Adrenal gland (tissue), 5 donors: Measurements from ENCODE around the gene GRIK1.

Experiments used
- CTCF ChIP-seq, 6 experiments: fragments of 450-650 bp in 4 of 6; fragments of 200-600 bp in 2 of 6; sonication (generic) in 1 of 6; IDR thresholded peaks; 1 replicate in 5 of 6; 2 replicates in 1 of 6; pipeline versions ENCODE4 v1.5.1 to v1.8.0; 2016 to 2021; ENCODE audit warnings: antibody characterized with exemption in 6 of 6, mild to moderate bottlenecking in 2 of 6, moderate library complexity in 1 of 6
- POLR2A ChIP-seq, 2 donors: fragments of 450-650 bp; IDR thresholded peaks; one replicate each; pipeline ENCODE4 v1.6.1; 2017; ENCODE audit warnings: antibody characterized with exemption in 2 of 2, mild to moderate bottlenecking in 2 of 2, moderate library complexity in 1 of 2
- donor health status: DM: no; HTN: no; CAD: no.

- TF ChIP-seq CTCF (IDR thresholded peaks at IDR 0.05): no peak
- no peak for TF ChIP-seq POLR2A (IDR thresholded peaks at IDR 0.05)
Measured at GRCh38 chr21:29677326-29677725, 262.5 kb downstream of the GRIK1 start.
